Measurements from ENCODE around the gene FYN.

- TF ChIP-seq EZH2 (IDR thresholded peaks at IDR 0.05; ENCODE audit: low read length) (no peak), CTCF (optimal IDR thresholded peaks at IDR 0.05 in 1 of 3, IDR thresholded peaks at IDR 0.05 in 1 of 3, conservative IDR thresholded peaks at IDR 0.05 in 1 of 3; ENCODE audit: extremely low read depth in 1 of 3, insufficient read depth in 2 of 3, low read length in 3 of 3) (no peak)
Observed at GRCh38 chr6:111715321-111715720, 157.9 kb downstream of the FYN start.
